Natural killer cell treated with Interleukin-12 subunit alpha and Interleukin-12 subunit beta and Interleukin-15 and Interleukin-18, amount 100 ng/mL, for 72 hours (primary cell): ENCODE results near the gene CYP8B1. TPM values are rescaled to one million over a fixed set of nuclear protein-coding genes. Genes with fewer than 3 reads are reported as not detected.

Source experiments
- total RNA-seq, 2 donors: library from RNA; stranded (reverse); gene quantifications; one replicate each; pipeline ENCODE4 v1.2.3, GENCODE V29; 2022

CYP8B1 gene
- total RNA-seq, 2 donors from 2014 or later = 0.14 TPM; not detected in 1

Other genes with a start within 250 kb of the CYP8B1 start
- 1 to 10 TPM; 1.9 to 2.7 TPM for gene ZBTB47, start 222.2 kb downstream of the CYP8B1 start, total RNA-seq
- not detected for gene KLHL40, start 190.3 kb downstream of the CYP8B1 start, total RNA-seq
- gene HHATL, start 173.1 kb downstream of the CYP8B1 start, total RNA-seq = not detected
- gene CCDC13, start 102.6 kb downstream of the CYP8B1 start, total RNA-seq = 1 to 10 TPM; 1.0 to 1.2 TPM
- 10 to 100 TPM; 60.0 to 78.4 TPM for gene HIGD1A, start 71.4 kb downstream of the CYP8B1 start, total RNA-seq
- gene ACKR2, start 66.4 kb downstream of the CYP8B1 start, total RNA-seq = 10 to 100 TPM in 1 of 2 donors, 1 to 10 TPM in 1; 2.3 to 11.5 TPM
- gene ZNF662, start 30.3 kb upstream of the CYP8B1 start, total RNA-seq = under 1 TPM; 0.36 to 0.42 TPM
- gene GASK1A, start 103.4 kb upstream of the CYP8B1 start, total RNA-seq = under 1 TPM in 1 of 2 donors, not detected in 1; 0.29 TPM
- 1 to 10 TPM; 6.2 to 7.4 TPM for gene POMGNT2, start 230.2 kb upstream of the CYP8B1 start, total RNA-seq